Stimulated activated naive CD4-positive, alpha-beta T cell (primary cell): ENCODE results near the gene ATP8B3.

ENCODE experiments used
- DNase-seq, 6 experiments: peaks; one replicate each; lab custom pipeline; 2025; lab: John Stamatoyannopoulos, UW

Gene ATP8B3

DNA sequence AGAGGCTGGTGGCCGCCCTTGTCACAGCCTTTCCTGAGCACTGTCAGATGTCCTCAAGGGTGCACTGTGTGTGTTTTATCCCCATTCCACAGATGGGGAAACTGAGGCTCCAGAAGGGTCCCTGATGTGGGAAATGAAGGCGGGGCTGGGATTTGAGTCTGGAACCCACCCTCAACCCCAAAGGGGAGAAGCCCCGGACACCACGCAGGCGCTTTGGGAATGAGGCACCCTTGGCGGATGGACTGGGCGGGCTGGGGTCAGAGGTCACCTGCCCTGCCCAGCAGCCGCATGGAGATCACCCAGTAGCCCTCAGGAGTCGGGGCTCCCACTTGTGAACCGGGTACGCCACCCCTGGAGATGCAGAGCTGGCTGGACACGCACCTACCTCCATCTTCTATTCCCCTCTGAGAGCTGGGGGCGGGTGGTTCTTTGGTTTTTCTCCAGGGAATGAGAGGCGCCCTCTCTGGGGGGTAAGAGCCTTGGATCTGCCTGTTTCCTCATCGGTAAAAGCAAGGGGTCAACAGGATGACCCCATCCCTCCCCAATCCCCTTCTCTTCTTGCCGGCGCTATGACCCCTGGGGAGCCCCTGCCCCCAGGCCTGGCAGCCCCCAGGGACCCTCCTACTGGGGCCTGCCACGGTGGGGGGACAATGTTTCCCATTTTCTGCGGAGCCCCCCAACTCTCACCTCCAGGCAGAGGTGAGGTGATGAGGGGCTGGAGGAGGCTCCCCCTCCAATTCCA lies 67.1 kb downstream of the ATP8B3 start:
- no peak for DNase-seq

GRCh38 chr19:1744133-1744665 lies 67.9 kb downstream of the ATP8B3 start:
- no peak for DNase-seq

- DNase-seq, result no peak
Observed at GRCh38 chr19:1742989-1743696, 68.9 kb downstream of the ATP8B3 start.

DNA sequence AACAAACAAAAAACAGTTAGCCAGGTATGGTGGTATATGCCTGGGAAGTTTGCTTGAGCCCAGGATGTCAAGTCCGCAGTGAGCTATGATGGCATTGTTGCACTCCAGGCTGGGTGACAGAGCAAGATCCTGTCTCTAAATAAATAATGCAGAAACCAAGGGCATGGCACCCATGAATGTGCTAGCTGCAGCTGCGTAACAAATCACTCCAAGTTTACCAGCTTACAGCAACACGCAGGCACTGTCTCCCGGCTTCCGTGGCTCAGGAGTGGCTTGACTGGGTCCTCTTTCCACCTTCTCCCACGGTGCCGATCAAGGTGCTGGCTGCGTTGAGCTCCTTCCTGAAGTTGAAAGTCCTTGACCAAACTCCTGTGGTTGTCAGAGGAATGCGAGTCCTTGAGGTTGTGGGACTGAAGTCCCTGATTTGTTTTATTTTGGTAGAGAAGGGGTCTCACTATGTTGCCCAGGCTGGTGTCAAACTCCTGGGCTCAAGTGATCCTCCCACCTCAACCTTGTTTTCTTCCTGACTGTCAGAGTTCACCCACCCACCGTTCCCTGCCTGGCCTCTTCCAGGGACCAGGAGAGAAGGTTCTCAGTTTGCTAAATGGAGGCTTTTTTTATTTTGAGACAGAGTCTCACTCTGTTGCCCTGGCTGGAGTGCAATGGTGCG lies 72.0 kb downstream of the ATP8B3 start:
- DNase-seq, result no peak

- no peak for DNase-seq
Observed at GRCh38 chr19:1736927-1737326, 75.1 kb downstream of the ATP8B3 start.

DNA sequence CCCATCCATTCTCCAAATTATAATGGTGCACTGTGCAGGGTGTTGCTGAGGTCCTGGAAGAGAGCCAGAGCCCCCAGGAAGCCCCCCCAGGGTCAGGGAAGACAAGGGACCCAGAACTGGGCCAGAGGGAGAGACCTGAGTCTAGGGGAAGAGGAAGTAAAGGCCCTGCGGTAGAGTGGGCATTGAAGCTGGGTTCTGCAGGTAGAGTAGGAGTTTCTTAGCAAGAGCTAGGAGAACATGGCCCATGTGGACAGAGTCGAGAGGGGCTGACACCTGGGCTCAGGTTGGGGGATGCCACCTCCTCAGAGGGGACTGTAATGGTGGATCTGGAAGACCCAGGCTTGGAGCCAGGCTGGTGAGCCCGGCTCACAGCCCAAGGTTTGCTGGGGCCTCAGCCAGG lies 75.8 kb downstream of the ATP8B3 start:
- no peak for DNase-seq

GRCh38 chr19:1734321-1734966 lies 77.6 kb downstream of the ATP8B3 start:
- no peak for DNase-seq
